SIG-M5 treated with dmso at 0.1 percent for 504 hours (cell line): ENCODE results near the gene DCLRE1B.
A peak's percentile ranks its signal among the peaks of the same experiment; 100 is the strongest.

Experiments used
- DNase-seq: peaks from one replicate; lab custom pipeline; 2025; ENCODE audit not compliant: unreplicated experiment; lab: John Stamatoyannopoulos, UW

Gene DCLRE1B

GRCh38 chr1:113904674-113905434 is at the start of gene DCLRE1B, which contains the start of gene AP4B1:
TSS of gene DCLRE1B (plus strand) at chr1:113905326. CDS start at chr1:113905587, 261 bp downstream.
TSS of gene AP4B1 (minus strand) at chr1:113904799. CDS start at chr1:113904717, 82 bp downstream.
- peak; percentile 100 for DNase-seq

GRCh38 chr1:113855630-113856400 is 49.3 kb upstream of the DCLRE1B start:
- peak; percentile 53 for DNase-seq

- DNase-seq = no peak
Observed at GRCh38 chr1:113856401-113856790, 48.7 kb upstream of the DCLRE1B start.

GRCh38 chr1:113857776-113858175 is 47.4 kb upstream of the DCLRE1B start:
- peak; percentile 31 for DNase-seq

- no peak for DNase-seq
Observed at GRCh38 chr1:113858418-113858817, 46.7 kb upstream of the DCLRE1B start.

GRCh38 chr1:113858982-113859381 is 46.1 kb upstream of the DCLRE1B start:
- DNase-seq = no peak

GRCh38 chr1:113859478-113860175 is 45.5 kb upstream of the DCLRE1B start:
- peak; percentile 84 for DNase-seq

- no peak for DNase-seq
Observed at GRCh38 chr1:113860891-113861290, 44.2 kb upstream of the DCLRE1B start.

GRCh38 chr1:113861641-113862040 is 43.5 kb upstream of the DCLRE1B start:
- peak; percentile 31 for DNase-seq

- DNase-seq = no peak
Observed at GRCh38 chr1:113868387-113869083, 36.6 kb upstream of the DCLRE1B start.

- DNase-seq = no peak
Observed at GRCh38 chr1:113870778-113871177, 34.3 kb upstream of the DCLRE1B start.

GRCh38 chr1:113871597-113872113 is 33.5 kb upstream of the DCLRE1B start, which contains the start of gene PTPN22:
TSS of gene PTPN22 (minus strand) at chr1:113871712.
- DNase-seq = peak; percentile 92

GRCh38 chr1:113872219-113872935 is 32.7 kb upstream of the DCLRE1B start:
- peak; percentile 89 for DNase-seq

- peak; percentile 85 for DNase-seq
Observed at GRCh38 chr1:113874012-113874879, 30.9 kb upstream of the DCLRE1B start.

GRCh38 chr1:113875714-113876113 is 29.4 kb upstream of the DCLRE1B start:
- no peak for DNase-seq

GRCh38 chr1:113876176-113876575 is 28.9 kb upstream of the DCLRE1B start:
- no peak for DNase-seq

GRCh38 chr1:113879739-113880038 is 25.4 kb upstream of the DCLRE1B start:
- DNase-seq = no peak

GRCh38 chr1:113881661-113882060 is 23.5 kb upstream of the DCLRE1B start:
- no peak for DNase-seq
